Measurements from ENCODE around the gene BCL2L1. TPM values are rescaled to one million over a fixed set of nuclear protein-coding genes. Genes with fewer than 3 reads are reported as not detected.
A peak's percentile ranks its signal among the peaks of the same experiment; 100 is the strongest.
"Not testable (repeated sequence)": the region's sequence is repeated elsewhere in the genome, so short reads cannot be mapped to it uniquely, and the experiment has no call there.

BCL2L1 gene
- polyA plus RNA-seq, 1 of the 3 experiments (the other 2 are of a cell fraction) = 99.9 TPM

DNA sequence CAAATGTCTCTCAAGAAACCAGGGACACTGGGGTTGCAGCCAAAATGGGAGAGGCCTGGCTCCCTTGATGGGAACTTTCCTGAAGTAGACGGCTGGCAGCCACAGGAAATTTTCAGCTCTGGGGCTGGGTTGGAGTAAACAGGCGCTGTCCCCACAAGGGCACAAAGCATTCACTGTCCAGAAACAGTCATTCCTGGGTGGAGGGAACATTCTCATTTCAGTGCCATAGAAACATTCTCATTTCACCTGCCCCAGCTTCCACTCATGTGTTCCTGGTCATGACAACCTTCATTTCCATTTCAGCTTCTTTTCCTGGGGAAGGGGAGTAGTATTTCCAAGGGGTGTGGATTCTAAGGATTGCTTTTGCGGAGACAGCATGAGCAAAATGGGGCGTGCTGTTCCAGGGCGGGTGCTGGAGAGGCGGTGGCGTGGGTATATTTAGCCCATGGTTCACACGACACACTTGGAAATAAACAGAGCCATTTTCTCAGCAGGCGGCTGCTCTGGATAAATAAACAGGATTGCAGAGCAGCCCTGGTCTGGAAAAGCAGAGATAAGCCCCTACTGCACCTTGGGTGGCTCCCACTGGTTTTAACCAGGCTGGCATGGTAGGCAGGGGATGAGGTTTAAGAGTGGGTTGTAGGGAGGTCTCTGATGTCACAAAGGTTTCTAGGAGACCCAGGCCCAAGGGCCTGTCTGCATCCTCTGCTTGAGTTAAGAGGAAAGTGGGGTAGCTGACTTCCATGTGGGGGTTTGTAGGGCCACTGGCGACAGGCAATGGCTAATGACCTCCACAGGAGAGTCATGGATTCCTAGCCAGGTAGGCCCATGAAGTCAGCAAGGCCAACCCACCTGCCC, 52.1 kb downstream of the BCL2L1 start (continued):
- no peak for TF ChIP-seq GABPA (IDR thresholded peaks at IDR 0.05; ENCODE audit: low read depth)
- TF ChIP-seq, protein P1, sequence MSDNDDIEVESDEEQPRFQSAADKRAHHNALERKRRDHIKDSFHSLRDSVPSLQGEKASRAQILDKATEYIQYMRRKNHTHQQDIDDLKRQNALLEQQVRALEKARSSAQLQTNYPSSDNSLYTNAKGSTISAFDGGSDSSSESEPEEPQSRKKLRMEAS (IDR thresholded peaks at IDR 0.05; ENCODE audit: low read depth) = no peak

DNA sequence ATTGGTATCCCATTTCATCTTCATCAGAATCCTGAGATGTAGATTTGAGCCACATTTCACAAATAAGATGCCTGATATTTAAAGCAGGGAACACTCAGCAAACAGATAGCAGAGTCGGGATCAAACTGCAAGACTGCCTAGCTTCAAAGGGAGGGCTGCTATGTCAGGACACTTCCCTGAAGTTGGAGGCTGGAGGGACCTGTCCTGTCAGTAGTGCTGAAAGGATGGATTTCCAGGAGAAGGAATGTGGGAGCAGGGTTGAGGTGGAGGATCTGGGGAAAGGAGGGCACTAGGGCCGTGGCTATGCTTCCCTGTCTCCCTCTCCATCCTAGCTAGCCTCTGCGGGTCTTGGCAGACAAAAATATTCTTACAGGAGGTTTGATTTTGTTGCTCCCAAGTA, 52.8 kb downstream of the BCL2L1 start:
- Histone ChIP-seq H3K27me3 (ENCODE audit: insufficient read depth) (no peaks in the 10 kb centered on the region), H3K9me3 (no peaks in the 10 kb centered on the region), H3K4me1 (ENCODE audit: control insufficient read depth in 1 of 2, insufficient read depth in 2 of 2, low read depth in 1 of 2, low read length in 1 of 2) (peaks cover 9 to 33% of the 10 kb centered on the region in 2 experiments; a peak in 3 of 4 replicates), H3K79me2 (ENCODE audit: insufficient read depth) (peaks cover 78% of the 10 kb centered on the region), H4K20me1 (ENCODE audit: insufficient read depth) (no peaks in the 10 kb centered on the region; the same call in 1 of the 2 replicates), H3K9me2 (no peaks in the 10 kb centered on the region), H3K36me3 (replicated peaks in 1 of 2; ENCODE audit: control insufficient read depth in 1 of 2, insufficient read depth in 2 of 2, low read length in 1 of 2) (peaks cover 19 to 29% of the 10 kb centered on the region in 2 experiments), H3K9ac (no peak overlapping the region), H3K4me3 (ENCODE audit: low read depth in 2 of 2, low read length in 1 of 2) (no peak overlapping the region), H3K27ac (ENCODE audit: low read depth in 2 of 2, low read length in 1 of 2) (no peak overlapping the region; a peak in 1 of 4 replicates), H3K4me2 (no peak overlapping the region), H2AFZ (ENCODE audit: low read depth) (no peak overlapping the region), H3F3A (replicated peaks; ENCODE audit: insufficient read depth) (no peaks in the 10 kb centered on the region)
- TF ChIP-seq, protein P2, sequence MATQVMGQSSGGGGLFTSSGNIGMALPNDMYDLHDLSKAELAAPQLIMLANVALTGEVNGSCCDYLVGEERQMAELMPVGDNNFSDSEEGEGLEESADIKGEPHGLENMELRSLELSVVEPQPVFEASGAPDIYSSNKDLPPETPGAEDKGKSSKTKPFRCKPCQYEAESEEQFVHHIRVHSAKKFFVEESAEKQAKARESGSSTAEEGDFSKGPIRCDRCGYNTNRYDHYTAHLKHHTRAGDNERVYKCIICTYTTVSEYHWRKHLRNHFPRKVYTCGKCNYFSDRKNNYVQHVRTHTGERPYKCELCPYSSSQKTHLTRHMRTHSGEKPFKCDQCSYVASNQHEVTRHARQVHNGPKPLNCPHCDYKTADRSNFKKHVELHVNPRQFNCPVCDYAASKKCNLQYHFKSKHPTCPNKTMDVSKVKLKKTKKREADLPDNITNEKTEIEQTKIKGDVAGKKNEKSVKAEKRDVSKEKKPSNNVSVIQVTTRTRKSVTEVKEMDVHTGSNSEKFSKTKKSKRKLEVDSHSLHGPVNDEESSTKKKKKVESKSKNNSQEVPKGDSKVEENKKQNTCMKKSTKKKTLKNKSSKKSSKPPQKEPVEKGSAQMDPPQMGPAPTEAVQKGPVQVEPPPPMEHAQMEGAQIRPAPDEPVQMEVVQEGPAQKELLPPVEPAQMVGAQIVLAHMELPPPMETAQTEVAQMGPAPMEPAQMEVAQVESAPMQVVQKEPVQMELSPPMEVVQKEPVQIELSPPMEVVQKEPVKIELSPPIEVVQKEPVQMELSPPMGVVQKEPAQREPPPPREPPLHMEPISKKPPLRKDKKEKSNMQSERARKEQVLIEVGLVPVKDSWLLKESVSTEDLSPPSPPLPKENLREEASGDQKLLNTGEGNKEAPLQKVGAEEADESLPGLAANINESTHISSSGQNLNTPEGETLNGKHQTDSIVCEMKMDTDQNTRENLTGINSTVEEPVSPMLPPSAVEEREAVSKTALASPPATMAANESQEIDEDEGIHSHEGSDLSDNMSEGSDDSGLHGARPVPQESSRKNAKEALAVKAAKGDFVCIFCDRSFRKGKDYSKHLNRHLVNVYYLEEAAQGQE (IDR thresholded peaks at IDR 0.05; ENCODE audit: low read depth, low read length) = peak; percentile 81
- TF ChIP-seq FOXJ3 (CRISPR knock-in tag; IDR thresholded peaks at IDR 0.05) (no peak), POLR2AphosphoS5 (IDR thresholded peaks at IDR 0.05; ENCODE audit: low read depth, low read length) (no peak), SMC3 (IDR thresholded peaks at IDR 0.05; ENCODE audit: low read depth, low read length) (no peak), TAF1 (IDR thresholded peaks at IDR 0.05; ENCODE audit: borderline replicate concordance, low read depth, low read length) (no peak), CHD2 (IDR thresholded peaks at IDR 0.05; ENCODE audit: low read length, partially characterized antibody) (no peak), EP300 (IDR thresholded peaks at IDR 0.05; ENCODE audit: borderline replicate concordance in 1 of 2, low read depth in 1 of 2, low read length in 1 of 2) (no peak)
- no peak for DNase-seq
- 94% methylated on average over 3 of the region's 3 CpGs for WGBS (ENCODE audit: low lambda C conversion rate)
- POLR2A ChIA-PET = no interaction called here
- CTCF ChIA-PET = interaction anchor here (0.9 to 2.3 kb wide), 4 partner anchors 8 to 54 kb away, joined by 3 to 12 read pairs (median 4); partner anchors contain the start of gene BCL2L1

DNA sequence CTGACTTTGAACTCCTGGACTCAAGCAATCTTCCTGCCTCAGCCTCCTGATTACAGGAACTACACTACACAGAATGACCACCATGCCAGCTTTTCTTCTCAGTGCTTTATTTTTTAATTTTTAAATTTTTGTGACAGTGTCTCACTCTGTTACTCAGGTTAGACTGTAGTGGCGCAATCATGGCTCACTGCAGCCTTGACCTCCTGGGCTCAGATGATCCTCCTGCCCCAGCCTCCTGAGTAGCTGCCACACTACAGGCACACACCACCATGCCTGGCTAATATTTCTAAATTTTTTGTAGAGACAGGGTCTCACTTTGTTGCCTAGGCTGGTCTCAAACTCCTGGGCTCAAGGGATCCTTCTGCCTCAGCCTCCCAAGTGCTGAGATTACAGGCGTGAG, 53.7 kb downstream of the BCL2L1 start:
- H3K27ac ChIP-seq (ENCODE audit: low read depth in 2 of 2, low read length in 1 of 2); H4K20me1 ChIP-seq (ENCODE audit: insufficient read depth); POLR2A ChIA-PET; H2AFZ ChIP-seq (ENCODE audit: low read depth); H3K4me3 ChIP-seq (ENCODE audit: low read depth in 2 of 2, low read length in 1 of 2); H3F3A ChIP-seq (replicated peaks; ENCODE audit: insufficient read depth); H3K27me3 ChIP-seq (ENCODE audit: insufficient read depth); H3K9ac ChIP-seq; DNase-seq; H3K9me3 ChIP-seq; H3K4me2 ChIP-seq; H3K9me2 ChIP-seq: not testable (repeated sequence)
- 100% methylated on average over 2 of the region's 2 CpGs for WGBS (ENCODE audit: low lambda C conversion rate)
- peaks cover 0 to 39% of the 10 kb centered on the region in 2 experiments; a peak in 2 of 4 replicates for H3K4me1 ChIP-seq (ENCODE audit: control insufficient read depth in 1 of 2, insufficient read depth in 2 of 2, low read depth in 1 of 2, low read length in 1 of 2)
- peaks cover 69% of the 10 kb centered on the region for H3K79me2 ChIP-seq (ENCODE audit: insufficient read depth)
- CTCF ChIA-PET = interaction anchor here (1.2 kb wide), 1 partner anchor 55 kb away, joined by 6 read pairs; no protein-coding TSS in a partner anchor
- peaks cover 22 to 25% of the 10 kb centered on the region in 2 experiments for H3K36me3 ChIP-seq (replicated peaks in 1 of 2; ENCODE audit: control insufficient read depth in 1 of 2, insufficient read depth in 2 of 2, low read length in 1 of 2)

All from SK-N-SH (cell line).